ENCODE measurements around the gene DDX11.

The DDX11 gene

DNA sequence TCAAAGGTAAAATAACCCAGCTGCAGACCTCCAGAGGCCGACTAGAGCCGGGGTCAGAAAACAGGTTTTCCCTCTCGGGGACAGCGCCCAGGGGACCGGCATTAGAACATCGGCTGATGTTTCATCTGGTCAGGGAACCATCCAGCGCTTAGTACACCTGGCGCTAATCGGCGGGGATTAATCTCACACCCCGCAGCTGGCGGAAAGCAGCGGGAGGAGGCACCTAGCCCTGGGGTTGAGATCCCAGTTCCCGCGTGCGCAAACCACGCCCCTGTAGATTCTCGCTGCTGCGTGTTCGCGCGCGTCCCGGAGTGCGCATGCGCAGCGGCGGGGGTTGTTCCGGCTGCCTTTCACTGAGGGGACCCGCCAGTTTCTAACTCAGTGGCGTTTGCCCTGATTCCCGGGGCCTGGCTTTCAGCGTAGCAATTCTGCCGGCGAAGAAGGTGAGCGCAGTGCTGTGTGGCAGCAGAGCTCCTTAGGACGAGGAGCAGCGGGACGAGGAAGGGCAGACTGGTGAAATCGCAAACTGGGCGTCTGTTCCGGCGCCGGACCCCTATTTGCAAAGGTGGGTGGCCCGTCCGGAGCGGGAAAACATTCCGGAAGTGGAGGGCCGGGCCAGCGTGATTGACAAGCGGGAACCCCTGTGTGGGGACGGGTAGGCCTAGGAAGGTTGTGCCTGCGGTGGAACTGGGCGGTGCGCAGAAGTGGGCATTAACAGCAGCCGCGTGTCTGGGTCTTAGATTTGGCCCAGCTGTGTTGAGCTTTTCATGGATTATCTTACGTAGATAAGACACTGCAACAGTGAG lies at the start of gene DDX11 (continued):
- TF ChIP-seq WT1 (tag by site-specific recombination; IDR thresholded peaks at IDR 0.05) (0 out of 2 replicates have a peak, but pooled peaks have one; percentile 10), ZBTB26 (tag by site-specific recombination; optimal IDR thresholded peaks at IDR 0.05) (peak; percentile 72), ZNF341 (tag by site-specific recombination; IDR thresholded peaks at IDR 0.05; ENCODE audit: low read depth) (peak; percentile 91), SP7 (tag by site-specific recombination; IDR thresholded peaks at IDR 0.05) (peak; percentile 73), ZIC2 (tag by site-specific recombination; IDR thresholded peaks at IDR 0.05) (peak; percentile 67), HIC1 (tag by site-specific recombination; IDR thresholded peaks at IDR 0.05) (peak; percentile 54), ZSCAN30 (tag by site-specific recombination; IDR thresholded peaks at IDR 0.05) (0 out of 2 replicates have a peak, but pooled peaks have one; percentile 7), ZNF394 (tag by site-specific recombination; IDR thresholded peaks at IDR 0.05; ENCODE audit: borderline replicate concordance) (peak; percentile 50; the same call in 1 of the 2 replicates), ZNF501 (tag by site-specific recombination; IDR thresholded peaks at IDR 0.05) (peak; percentile 76)
- TF ChIP-seq, protein P1, sequence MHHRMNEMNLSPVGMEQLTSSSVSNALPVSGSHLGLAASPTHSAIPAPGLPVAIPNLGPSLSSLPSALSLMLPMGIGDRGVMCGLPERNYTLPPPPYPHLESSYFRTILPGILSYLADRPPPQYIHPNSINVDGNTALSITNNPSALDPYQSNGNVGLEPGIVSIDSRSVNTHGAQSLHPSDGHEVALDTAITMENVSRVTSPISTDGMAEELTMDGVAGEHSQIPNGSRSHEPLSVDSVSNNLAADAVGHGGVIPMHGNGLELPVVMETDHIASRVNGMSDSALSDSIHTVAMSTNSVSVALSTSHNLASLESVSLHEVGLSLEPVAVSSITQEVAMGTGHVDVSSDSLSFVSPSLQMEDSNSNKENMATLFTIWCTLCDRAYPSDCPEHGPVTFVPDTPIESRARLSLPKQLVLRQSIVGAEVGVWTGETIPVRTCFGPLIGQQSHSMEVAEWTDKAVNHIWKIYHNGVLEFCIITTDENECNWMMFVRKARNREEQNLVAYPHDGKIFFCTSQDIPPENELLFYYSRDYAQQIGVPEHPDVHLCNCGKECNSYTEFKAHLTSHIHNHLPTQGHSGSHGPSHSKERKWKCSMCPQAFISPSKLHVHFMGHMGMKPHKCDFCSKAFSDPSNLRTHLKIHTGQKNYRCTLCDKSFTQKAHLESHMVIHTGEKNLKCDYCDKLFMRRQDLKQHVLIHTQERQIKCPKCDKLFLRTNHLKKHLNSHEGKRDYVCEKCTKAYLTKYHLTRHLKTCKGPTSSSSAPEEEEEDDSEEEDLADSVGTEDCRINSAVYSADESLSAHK (tag by site-specific recombination; IDR thresholded peaks at IDR 0.05) = peak; percentile 70
- TF ChIP-seq, protein P2, sequence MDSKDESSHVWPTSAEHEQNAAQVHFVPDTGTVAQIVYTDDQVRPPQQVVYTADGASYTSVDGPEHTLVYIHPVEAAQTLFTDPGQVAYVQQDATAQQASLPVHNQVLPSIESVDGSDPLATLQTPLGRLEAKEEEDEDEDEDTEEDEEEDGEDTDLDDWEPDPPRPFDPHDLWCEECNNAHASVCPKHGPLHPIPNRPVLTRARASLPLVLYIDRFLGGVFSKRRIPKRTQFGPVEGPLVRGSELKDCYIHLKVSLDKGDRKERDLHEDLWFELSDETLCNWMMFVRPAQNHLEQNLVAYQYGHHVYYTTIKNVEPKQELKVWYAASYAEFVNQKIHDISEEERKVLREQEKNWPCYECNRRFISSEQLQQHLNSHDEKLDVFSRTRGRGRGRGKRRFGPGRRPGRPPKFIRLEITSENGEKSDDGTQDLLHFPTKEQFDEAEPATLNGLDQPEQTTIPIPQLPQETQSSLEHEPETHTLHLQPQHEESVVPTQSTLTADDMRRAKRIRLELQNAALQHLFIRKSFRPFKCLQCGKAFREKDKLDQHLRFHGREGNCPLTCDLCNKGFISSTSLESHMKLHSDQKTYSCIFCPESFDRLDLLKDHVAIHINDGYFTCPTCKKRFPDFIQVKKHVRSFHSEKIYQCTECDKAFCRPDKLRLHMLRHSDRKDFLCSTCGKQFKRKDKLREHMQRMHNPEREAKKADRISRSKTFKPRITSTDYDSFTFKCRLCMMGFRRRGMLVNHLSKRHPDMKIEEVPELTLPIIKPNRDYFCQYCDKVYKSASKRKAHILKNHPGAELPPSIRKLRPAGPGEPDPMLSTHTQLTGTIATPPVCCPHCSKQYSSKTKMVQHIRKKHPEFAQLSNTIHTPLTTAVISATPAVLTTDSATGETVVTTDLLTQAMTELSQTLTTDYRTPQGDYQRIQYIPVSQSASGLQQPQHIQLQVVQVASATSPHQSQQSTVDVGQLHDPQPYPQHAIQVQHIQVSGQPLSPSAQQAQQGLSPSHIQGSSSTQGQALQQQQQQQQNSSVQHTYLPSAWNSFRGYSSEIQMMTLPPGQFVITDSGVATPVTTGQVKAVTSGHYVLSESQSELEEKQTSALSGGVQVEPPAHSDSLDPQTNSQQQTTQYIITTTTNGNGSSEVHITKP (tag by site-specific recombination; IDR thresholded peaks at IDR 0.05) = peak; percentile 91
- TF ChIP-seq, protein P3, sequence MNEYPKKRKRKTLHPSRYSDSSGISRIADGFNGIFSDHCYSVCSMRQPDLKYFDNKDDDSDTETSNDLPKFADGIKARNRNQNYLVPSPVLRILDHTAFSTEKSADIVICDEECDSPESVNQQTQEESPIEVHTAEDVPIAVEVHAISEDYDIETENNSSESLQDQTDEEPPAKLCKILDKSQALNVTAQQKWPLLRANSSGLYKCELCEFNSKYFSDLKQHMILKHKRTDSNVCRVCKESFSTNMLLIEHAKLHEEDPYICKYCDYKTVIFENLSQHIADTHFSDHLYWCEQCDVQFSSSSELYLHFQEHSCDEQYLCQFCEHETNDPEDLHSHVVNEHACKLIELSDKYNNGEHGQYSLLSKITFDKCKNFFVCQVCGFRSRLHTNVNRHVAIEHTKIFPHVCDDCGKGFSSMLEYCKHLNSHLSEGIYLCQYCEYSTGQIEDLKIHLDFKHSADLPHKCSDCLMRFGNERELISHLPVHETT (tag by site-specific recombination; IDR thresholded peaks at IDR 0.05) = 0 out of 2 replicates have a peak, but pooled peaks have one; percentile 34
- TF ChIP-seq, protein P4, sequence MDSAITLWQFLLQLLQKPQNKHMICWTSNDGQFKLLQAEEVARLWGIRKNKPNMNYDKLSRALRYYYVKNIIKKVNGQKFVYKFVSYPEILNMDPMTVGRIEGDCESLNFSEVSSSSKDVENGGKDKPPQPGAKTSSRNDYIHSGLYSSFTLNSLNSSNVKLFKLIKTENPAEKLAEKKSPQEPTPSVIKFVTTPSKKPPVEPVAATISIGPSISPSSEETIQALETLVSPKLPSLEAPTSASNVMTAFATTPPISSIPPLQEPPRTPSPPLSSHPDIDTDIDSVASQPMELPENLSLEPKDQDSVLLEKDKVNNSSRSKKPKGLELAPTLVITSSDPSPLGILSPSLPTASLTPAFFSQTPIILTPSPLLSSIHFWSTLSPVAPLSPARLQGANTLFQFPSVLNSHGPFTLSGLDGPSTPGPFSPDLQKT (IDR thresholded peaks at IDR 0.05; ENCODE audit: borderline replicate concordance, low read depth, low read length) = peak; percentile 61; the same call in 1 of the 2 replicates
- TF ChIP-seq, protein P5, sequence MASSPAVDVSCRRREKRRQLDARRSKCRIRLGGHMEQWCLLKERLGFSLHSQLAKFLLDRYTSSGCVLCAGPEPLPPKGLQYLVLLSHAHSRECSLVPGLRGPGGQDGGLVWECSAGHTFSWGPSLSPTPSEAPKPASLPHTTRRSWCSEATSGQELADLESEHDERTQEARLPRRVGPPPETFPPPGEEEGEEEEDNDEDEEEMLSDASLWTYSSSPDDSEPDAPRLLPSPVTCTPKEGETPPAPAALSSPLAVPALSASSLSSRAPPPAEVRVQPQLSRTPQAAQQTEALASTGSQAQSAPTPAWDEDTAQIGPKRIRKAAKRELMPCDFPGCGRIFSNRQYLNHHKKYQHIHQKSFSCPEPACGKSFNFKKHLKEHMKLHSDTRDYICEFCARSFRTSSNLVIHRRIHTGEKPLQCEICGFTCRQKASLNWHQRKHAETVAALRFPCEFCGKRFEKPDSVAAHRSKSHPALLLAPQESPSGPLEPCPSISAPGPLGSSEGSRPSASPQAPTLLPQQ (tag by site-specific recombination; IDR thresholded peaks at IDR 0.05) = peak; percentile 63

All from HEK293 (cell line).